ENCODE results near the gene GIGYF1. TPM values are rescaled to one million over a fixed set of nuclear protein-coding genes. Genes with fewer than 3 reads are reported as not detected.

GIGYF1 gene
- total and polyA plus RNA-seq, 2 of the 13 experiments (the other 11 are each of a cell fraction or from before 2014, with no cell fraction given): 7.6 to 16.1 TPM

DNA sequence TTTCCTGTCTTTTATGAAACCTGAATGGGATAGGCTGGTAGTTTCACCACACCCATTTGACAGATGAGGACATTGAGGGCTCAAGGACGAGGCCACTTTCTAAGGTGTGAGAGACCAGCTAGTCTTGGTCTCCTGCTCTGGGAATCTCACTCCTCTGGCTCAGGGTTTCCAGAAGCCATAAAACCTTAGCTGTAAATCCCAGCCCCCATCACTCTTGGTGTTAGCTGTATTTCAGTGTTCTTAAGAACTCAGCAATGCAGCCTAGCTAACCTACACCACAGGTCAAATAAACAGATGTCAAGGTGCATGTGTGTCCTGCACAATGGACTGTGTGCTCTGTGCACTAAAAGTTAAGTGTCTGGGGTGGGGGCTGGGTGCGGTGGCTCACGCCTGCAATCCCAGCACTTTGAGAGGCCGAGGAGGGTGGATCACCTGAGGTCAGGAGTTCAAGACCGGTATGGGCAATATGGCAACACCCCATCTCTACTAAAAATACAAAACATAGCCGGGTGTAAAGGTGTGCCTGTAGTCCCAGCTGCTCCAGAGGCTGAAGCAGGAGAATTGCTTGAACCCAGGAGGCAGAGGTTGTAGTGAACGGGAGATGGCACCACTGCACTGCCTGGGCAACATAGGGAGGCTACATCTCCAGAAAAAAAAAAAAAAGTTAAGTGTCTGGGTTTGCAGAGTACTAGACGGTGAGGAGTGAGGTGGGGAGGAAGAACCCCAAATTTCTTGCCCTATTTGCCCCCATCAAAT lies 25.7 kb upstream of the GIGYF1 start (continued):
- no peak for TF ChIP-seq MTERF4 (CRISPR knock-in tag; IDR thresholded peaks at IDR 0.05)
- TF ChIP-seq ZXDC (CRISPR knock-in tag; IDR thresholded peaks at IDR 0.05): no peak
- no peak for TF ChIP-seq MXI1 (IDR thresholded peaks at IDR 0.05; ENCODE audit: borderline replicate concordance, low read depth, low read length)
- TF ChIP-seq DNMT1 (CRISPR knock-in tag; IDR thresholded peaks at IDR 0.05): no peak
- TF ChIP-seq ZBTB1 (CRISPR knock-in tag; IDR thresholded peaks at IDR 0.05; ENCODE audit: borderline replicate concordance): no peak
- peak; percentile 69; the same call in 1 of the 2 replicates for TF ChIP-seq SNAPC2 (CRISPR knock-in tag; IDR thresholded peaks at IDR 0.05)
- no peak for TF ChIP-seq NFE2L1 (CRISPR knock-in tag; IDR thresholded peaks at IDR 0.05; ENCODE audit: borderline replicate concordance)
- no peak for TF ChIP-seq ZNF335 (CRISPR knock-in tag; IDR thresholded peaks at IDR 0.05)
- TF ChIP-seq XRCC5 (optimal IDR thresholded peaks at IDR 0.05; ENCODE audit: low read length): no peak
- no peak for TF ChIP-seq RNF2 (conservative IDR thresholded peaks at IDR 0.05; ENCODE audit: low read depth)
- TF ChIP-seq ZNF570 (CRISPR knock-in tag; IDR thresholded peaks at IDR 0.05; ENCODE audit: borderline replicate concordance): no peak
- TF ChIP-seq CBX1 (IDR thresholded peaks at IDR 0.05; ENCODE audit: low read depth): no peak
- TF ChIP-seq ZNF510 (CRISPR knock-in tag; IDR thresholded peaks at IDR 0.05; ENCODE audit: low read depth): no peak
- TF ChIP-seq ZMYM2 (CRISPR knock-in tag; IDR thresholded peaks at IDR 0.05): peak; percentile 92
- no peak for TF ChIP-seq ZNF652 (CRISPR knock-in tag; IDR thresholded peaks at IDR 0.05; ENCODE audit: borderline replicate concordance, low read depth)
- TF ChIP-seq ZNF720 (CRISPR knock-in tag; IDR thresholded peaks at IDR 0.05): no peak
- peak; percentile 52; the same call in 1 of the 2 replicates for TF ChIP-seq NCOR1 (IDR thresholded peaks at IDR 0.05; ENCODE audit: borderline replicate concordance, low read length)
- TF ChIP-seq ZNF30 (CRISPR knock-in tag; IDR thresholded peaks at IDR 0.05): no peak
- TF ChIP-seq ZBTB8A (CRISPR knock-in tag; IDR thresholded peaks at IDR 0.05; ENCODE audit: borderline replicate concordance, low read depth): no peak
- peak; percentile 78; the same call in 1 of the 2 replicates for TF ChIP-seq MTA1 (CRISPR knock-in tag; IDR thresholded peaks at IDR 0.05; ENCODE audit: borderline replicate concordance)
- TF ChIP-seq, protein P1, sequence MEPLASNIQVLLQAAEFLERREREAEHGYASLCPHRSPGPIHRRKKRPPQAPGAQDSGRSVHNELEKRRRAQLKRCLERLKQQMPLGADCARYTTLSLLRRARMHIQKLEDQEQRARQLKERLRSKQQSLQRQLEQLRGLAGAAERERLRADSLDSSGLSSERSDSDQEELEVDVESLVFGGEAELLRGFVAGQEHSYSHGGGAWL (CRISPR knock-in tag; IDR thresholded peaks at IDR 0.05): no peak
- TF ChIP-seq, protein P2, sequence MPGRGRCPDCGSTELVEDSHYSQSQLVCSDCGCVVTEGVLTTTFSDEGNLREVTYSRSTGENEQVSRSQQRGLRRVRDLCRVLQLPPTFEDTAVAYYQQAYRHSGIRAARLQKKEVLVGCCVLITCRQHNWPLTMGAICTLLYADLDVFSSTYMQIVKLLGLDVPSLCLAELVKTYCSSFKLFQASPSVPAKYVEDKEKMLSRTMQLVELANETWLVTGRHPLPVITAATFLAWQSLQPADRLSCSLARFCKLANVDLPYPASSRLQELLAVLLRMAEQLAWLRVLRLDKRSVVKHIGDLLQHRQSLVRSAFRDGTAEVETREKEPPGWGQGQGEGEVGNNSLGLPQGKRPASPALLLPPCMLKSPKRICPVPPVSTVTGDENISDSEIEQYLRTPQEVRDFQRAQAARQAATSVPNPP (CRISPR knock-in tag; IDR thresholded peaks at IDR 0.05): no peak
- TF ChIP-seq TBL1XR1 (IDR thresholded peaks at IDR 0.05; ENCODE audit: borderline replicate concordance, low read length, partially characterized antibody): no peak

Data from HepG2 (cell line).